Measurements from ENCODE around the gene PRIMA1.

The PRIMA1 gene

DNA sequence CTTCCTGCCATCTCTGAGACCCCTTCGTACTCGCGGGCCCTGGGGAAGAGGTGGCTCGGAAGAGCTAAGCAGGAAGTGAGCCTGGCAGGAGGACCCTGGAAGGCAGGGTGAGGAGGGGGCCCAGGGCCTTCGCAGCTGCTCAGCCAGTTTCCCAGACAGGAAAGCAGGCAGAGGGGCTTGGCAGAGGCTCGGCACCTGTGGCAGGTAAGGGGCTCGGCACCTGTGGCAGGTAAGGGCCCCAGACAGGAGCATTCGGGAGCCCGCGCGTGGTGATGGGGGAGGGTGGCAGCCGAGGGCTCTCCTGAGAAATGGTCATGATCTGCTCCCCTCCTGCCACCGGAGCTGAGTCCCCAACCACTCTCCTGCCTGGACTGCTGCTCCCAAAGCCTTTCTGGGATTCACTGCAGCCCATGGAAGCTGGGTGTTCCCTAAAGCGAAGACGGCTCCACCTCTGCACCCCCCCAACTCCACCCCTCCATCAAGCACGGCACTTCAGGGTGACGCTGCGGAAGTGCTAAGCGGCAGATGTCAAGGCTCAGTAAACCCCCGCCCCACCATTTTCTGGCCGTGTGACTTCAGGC is 63.2 kb downstream of the PRIMA1 start:
- Histone ChIP-seq H2AFZ (ENCODE audit: low read depth, low read length, severe bottlenecking) (no peak overlapping the region), H3K9ac (ENCODE audit: low read length) (no peak overlapping the region), H3F3A (ENCODE audit: insufficient read depth) (no peaks in the 10 kb centered on the region), H3K4me3 (ENCODE audit: insufficient read depth, low read length, poor library complexity, severe bottlenecking) (no peak overlapping the region), H4K20me1 (ENCODE audit: low read depth, low read length) (no peaks in the 10 kb centered on the region), H3K4me2 (ENCODE audit: low read depth, low read length, poor library complexity, severe bottlenecking) (no peak overlapping the region), H3K36me3 (ENCODE audit: low read length) (no peaks in the 10 kb centered on the region), H3K27me3 (ENCODE audit: low read length) (no peaks in the 10 kb centered on the region), H3K27ac (ENCODE audit: low read depth, low read length) (no peak overlapping the region), H3K9me3 (ENCODE audit: insufficient read depth, low read length) (no peaks in the 10 kb centered on the region), H3K9me2 (replicated peaks; ENCODE audit: insufficient read depth, low read length) (no peaks in the 10 kb centered on the region), H3K79me2 (ENCODE audit: insufficient read depth, low read length) (no peaks in the 10 kb centered on the region)
- TF ChIP-seq, protein P1, sequence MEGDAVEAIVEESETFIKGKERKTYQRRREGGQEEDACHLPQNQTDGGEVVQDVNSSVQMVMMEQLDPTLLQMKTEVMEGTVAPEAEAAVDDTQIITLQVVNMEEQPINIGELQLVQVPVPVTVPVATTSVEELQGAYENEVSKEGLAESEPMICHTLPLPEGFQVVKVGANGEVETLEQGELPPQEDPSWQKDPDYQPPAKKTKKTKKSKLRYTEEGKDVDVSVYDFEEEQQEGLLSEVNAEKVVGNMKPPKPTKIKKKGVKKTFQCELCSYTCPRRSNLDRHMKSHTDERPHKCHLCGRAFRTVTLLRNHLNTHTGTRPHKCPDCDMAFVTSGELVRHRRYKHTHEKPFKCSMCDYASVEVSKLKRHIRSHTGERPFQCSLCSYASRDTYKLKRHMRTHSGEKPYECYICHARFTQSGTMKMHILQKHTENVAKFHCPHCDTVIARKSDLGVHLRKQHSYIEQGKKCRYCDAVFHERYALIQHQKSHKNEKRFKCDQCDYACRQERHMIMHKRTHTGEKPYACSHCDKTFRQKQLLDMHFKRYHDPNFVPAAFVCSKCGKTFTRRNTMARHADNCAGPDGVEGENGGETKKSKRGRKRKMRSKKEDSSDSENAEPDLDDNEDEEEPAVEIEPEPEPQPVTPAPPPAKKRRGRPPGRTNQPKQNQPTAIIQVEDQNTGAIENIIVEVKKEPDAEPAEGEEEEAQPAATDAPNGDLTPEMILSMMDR (IDR thresholded peaks at IDR 0.05; ENCODE audit: insufficient read depth, low read length, poor library complexity, severe bottlenecking): no peak

DNA sequence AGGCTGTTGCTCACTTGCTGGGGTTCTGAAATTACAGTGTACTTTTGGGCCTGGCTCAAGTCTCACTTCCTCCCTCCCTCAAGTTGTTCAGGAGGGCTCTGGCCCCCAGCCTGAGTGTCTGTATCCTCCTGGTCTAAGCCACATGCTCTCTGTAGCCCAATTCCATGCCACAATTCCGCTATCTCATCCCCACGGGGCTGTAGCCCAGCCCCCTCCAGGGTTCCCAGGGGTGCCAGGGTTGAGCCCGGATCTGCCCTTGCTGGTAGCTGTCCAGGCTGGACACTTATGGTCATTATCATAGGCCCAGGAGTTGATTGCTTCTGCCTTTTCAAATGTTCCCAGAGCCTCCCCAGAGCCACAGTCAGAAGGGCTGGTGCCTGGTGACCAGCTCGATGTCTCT is 65.3 kb downstream of the PRIMA1 start:
- Histone ChIP-seq H3K4me2 (ENCODE audit: low read depth, low read length, poor library complexity, severe bottlenecking) (no peak overlapping the region), H3K9me2 (replicated peaks; ENCODE audit: insufficient read depth, low read length) (no peaks in the 10 kb centered on the region)

DNA sequence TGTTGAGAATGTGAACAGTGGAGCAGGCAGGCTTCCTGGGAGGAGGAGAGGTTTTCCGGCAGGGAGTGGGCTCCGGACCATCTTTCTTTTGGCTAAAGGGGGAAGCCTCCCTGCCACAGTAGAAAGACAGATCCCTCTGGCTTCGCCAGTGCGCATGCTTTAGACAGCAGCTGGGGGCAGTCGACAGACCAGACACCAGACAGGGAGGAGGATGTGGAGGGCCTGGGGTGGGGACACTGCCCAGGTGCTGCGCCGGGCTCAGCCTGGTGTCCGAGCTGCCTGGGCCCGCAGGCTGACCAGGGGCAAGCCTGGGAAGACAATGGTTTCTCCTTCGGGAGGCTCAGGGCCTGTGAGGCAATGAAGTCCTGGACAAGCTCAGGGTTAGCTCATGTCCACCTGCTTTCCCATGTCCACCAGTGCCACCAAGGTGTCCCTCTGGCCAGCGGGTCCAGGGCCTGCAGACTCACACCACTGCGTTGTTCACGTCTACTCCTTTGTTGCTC is 67.3 kb downstream of the PRIMA1 start:
- Histone ChIP-seq H3K9me2 (replicated peaks; ENCODE audit: insufficient read depth, low read length) (no peaks in the 10 kb centered on the region), H3K9me3 (ENCODE audit: insufficient read depth, low read length) (no peaks in the 10 kb centered on the region), H3K9ac (ENCODE audit: low read length) (no peak overlapping the region), H4K20me1 (ENCODE audit: low read depth, low read length) (no peaks in the 10 kb centered on the region), H3K27ac (ENCODE audit: low read depth, low read length) (no peak overlapping the region), H2AFZ (ENCODE audit: low read depth, low read length, severe bottlenecking) (no peak overlapping the region), H3K79me2 (ENCODE audit: insufficient read depth, low read length) (no peaks in the 10 kb centered on the region), H3K4me3 (ENCODE audit: insufficient read depth, low read length, poor library complexity, severe bottlenecking) (no peak overlapping the region), H3F3A (ENCODE audit: insufficient read depth) (no peaks in the 10 kb centered on the region), H3K27me3 (ENCODE audit: low read length) (no peaks in the 10 kb centered on the region), H3K36me3 (ENCODE audit: low read length) (no peaks in the 10 kb centered on the region), H3K4me2 (ENCODE audit: low read depth, low read length, poor library complexity, severe bottlenecking) (no peak overlapping the region)
- TF ChIP-seq, protein P1 (IDR thresholded peaks at IDR 0.05; ENCODE audit: insufficient read depth, low read length, poor library complexity, severe bottlenecking): no peak
- TF ChIP-seq EZH2phosphoT487 (conservative IDR thresholded peaks at IDR 0.05; ENCODE audit: low read length): no peak

More for the DNA sequence above, 65.3 kb downstream of the PRIMA1 start:
- H4K20me1 ChIP-seq (ENCODE audit: low read depth, low read length): no peaks in the 10 kb centered on the region
- no peak overlapping the region for H3K27ac ChIP-seq (ENCODE audit: low read depth, low read length)
- H3F3A ChIP-seq (ENCODE audit: insufficient read depth): no peaks in the 10 kb centered on the region
- no peak overlapping the region for H3K9ac ChIP-seq (ENCODE audit: low read length)
- no peaks in the 10 kb centered on the region for H3K9me3 ChIP-seq (ENCODE audit: insufficient read depth, low read length)
- no peak overlapping the region for H3K4me3 ChIP-seq (ENCODE audit: insufficient read depth, low read length, poor library complexity, severe bottlenecking)
- TF ChIP-seq EZH2phosphoT487 (conservative IDR thresholded peaks at IDR 0.05; ENCODE audit: low read length): no peak
- TF ChIP-seq, protein P1 (IDR thresholded peaks at IDR 0.05; ENCODE audit: insufficient read depth, low read length, poor library complexity, severe bottlenecking): no peak
- H3K79me2 ChIP-seq (ENCODE audit: insufficient read depth, low read length): no peaks in the 10 kb centered on the region
- no peak overlapping the region for H2AFZ ChIP-seq (ENCODE audit: low read depth, low read length, severe bottlenecking)
- H3K36me3 ChIP-seq (ENCODE audit: low read length): no peaks in the 10 kb centered on the region
- no peaks in the 10 kb centered on the region for H3K27me3 ChIP-seq (ENCODE audit: low read length)
